ENCODE measurements around the gene SSBP3.
"Not testable (repeated sequence)": the region's sequence is repeated elsewhere in the genome, so short reads cannot be mapped to it uniquely, and the experiment has no call there.

Gene SSBP3

DNA sequence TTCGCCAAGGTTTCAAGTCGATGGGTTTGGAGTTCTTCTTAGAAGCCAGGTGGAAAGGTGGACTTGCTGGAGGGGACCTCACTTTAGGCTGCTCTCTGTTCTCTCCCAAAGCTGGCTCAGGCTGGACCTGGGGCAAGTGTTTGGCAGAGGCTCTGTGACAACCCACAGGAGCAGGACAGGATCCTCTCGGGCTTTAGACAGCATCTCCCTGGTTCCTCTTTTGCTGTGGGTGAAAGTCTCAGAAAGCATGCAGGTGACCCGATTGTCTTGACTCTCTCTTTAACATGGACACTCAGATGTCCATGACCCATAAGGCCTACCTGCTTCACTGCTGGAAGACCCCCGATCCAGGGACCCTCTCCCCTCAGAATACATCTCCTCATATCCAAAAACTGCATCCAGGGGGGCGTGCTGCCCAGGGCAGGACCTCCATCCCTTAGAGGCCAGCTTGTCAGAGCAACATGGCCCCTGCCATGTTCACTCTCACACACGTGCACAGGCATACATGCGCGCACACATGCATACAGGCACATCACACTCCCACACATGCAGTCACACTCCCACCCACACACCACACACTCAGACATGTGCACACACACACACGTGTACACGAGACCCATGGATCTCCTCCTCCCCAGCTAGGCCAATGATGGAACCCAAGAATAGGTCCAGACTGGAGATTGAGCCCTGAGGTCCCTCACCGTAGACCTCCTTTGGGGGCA lies 184.9 kb downstream of the SSBP3 start:
- DNase-seq (ENCODE audit: low read depth, low spot score): no peak

DNA sequence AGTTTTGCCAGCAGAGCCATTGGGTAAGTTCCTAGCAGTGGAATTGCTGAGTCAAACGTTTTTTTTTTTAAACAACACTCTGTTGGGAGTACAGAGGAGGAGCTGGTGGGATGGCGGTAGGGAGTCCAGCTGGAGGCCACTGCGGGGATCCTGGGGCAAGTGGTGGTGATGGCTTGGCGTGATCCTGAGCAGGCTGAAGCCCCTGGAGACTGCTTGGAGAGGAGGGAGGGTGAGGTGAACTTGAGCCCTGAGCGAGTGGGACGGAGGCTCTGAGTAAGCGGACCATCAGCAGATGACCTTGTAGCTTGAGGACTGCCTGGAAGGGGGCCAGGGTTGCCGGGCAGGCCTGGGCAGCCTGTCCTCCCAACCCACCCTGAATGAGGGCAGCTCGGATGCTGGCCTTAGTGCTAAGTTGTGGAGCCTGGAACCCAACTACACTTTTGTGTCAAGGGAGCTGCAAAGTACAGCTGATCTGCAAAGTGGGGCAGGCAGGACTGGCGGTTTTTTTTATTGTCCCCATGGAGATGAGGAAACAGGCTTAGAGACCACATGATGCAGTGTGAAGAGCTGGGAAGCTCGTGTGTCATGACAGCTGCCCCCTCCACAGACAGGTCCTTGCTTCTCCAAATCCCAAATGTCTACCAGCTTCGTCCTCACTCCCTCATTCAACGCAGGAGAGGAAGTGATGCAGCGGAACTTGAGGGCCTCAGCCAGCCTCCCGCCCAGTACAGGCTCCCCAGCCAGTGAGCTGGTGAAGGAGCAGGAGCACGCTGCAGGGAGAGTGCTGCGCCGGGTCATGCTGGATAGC lies 186.0 kb downstream of the SSBP3 start:
- DNase-seq (ENCODE audit: low read depth, low spot score): peak; percentile 63

DNA sequence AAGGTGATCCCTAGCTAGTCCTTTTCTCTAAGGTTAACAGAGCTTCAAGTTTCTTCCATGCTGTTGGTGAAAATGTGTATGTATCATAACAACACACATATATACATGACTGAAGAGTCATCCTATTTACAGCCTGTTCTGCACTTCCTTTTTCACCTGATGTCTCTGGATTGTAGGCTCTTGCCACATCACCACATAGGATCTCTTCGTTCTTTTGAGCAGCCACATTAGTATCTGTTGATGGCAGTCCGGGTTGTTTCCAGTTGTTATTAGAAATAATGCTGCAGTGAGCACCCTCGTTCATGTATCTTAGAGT lies 186.5 kb downstream of the SSBP3 start:
- no peak for DNase-seq (ENCODE audit: low read depth, low spot score)

DNA sequence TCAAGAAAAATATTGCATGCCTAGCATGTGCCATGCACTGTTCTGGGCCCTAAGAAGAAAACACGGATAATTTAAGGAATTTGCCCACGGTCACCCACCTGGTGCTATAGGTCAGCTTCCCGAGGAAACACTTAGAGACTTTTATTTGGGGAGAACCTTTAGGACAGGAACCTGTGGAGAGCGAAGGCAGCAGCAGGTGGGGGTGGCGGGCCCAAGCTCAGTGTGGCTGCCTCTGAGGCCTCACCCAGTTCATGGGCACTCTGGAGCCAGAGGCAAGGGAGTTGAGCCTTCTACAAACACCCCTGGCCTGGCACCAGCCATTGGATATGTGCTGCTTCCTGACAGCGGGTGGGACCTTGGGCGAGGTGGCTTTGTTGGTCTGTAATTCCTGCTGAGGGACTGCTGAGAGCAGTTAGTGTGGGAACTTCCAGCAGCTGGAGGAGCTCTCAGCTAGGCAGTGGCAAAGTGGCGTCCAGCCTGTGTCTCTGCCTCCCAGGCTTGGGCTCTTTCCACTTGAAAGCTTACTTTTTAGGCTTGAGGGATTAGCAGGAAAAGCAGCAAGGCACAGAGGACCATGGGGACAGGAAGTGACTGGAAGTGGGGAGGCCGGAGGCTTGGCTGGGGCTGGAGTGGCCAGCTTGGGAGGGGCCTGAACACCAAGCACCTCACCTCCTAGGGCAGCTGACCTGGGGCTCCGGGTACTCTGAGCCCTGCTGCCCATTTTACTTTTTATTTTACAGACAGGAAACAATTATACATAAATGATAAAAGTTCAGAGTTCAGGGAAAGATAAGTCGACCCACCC lies 187.1 kb downstream of the SSBP3 start:
- DNase-seq (ENCODE audit: low read depth, low spot score): no peak

DNA sequence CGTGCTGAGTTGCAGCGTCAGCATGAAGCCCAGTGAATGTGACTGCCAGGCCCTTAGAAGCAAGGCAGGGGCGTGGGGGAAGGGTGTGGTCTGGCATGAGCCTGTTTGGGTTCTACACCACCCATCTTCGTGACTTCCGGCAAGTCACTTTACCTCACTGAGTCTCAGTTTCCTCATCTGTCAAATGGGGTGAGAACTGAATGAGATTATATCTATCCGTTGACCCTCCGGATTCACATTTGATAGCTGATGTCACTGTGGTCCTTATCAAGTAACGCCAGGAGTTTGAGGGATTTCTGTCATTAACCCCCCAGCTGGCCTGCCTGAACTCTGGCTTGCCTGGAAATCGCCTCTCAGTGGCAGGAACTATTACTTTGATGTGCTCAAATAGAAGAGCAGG lies 190.7 kb downstream of the SSBP3 start:
- no peak for DNase-seq (ENCODE audit: low read depth, low spot score)

DNA sequence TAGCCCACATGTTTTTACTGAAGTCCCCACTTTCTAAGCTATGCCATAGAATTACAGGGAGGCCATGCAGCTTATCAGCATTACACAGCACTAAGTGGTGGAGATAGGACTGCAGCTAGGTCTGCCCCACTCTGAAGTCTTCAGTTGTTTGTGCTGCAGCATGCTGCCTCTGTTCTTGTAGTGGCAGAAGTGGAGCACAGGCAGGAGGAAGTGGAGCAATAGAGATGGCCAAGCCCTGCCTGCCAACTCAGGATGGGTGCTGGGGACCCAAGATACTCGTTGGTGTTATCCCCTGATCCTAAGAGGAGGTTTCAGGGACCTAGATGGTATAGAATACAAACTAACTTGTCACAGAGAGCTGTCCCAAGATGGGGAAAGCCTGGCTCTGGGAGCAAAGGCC lies 193.3 kb downstream of the SSBP3 start:
- no peak for DNase-seq (ENCODE audit: low read depth, low spot score)

DNA sequence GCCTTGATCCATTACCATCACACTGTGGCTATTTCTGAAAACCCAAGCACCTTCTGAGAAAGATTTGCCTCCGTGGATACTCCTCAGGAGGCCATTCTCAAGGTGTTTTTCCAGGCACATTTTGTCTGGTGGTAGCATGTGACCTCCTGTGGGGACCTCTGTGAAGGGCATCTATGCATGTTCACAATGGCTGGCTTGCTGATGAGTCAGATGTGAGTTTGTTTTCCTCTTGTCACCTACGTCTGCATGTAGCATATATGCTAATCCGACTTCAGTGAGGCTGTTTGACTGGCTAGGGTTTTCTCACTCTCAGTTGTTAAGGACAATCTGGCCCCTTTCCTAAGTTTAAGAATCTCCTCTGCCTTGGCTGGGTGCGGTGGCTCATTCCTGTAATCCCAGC lies 198.3 kb downstream of the SSBP3 start:
- DNase-seq (ENCODE audit: low read depth, low spot score): not testable (repeated sequence)

DNA sequence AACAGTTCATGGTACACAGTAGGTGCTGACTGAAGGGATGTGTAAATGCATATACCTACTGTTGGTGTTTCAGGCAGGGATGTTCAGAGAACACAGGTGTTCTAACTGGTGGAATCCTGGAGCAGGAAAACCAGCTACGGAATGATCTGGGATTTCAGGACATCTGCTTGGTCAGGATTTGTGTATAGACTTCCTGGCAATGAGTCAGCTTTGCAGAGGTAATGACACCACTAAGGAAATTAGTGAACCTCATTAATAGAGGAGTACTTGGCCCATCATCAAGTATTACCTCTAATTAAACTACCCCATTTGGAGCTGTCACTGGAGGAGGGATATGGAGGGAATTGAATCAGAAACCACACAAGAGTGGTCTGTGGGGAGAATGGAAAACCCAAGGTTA lies 198.9 kb downstream of the SSBP3 start:
- no peak for DNase-seq (ENCODE audit: low read depth, low spot score)

DNA sequence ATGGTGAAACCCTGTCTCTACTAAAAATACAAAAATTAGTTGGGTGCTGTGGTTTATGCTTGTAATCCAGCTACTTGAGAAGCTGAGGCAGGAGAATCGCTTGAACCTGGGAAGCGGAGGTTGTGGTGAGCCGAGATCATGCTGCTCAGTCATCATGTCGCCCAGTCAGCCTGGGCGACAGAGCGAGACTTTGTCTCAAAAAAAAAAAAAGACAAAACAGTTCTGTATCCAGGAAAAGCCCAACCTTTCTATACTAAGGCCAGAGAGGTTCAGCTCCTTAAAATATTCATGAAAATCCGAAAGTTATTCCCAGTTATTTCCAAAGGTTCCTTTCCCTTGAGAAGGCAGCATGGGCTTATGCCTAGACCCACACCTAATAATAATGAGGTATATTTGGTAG lies 202.0 kb downstream of the SSBP3 start:
- no peak for DNase-seq (ENCODE audit: low read depth, low spot score)

DNA sequence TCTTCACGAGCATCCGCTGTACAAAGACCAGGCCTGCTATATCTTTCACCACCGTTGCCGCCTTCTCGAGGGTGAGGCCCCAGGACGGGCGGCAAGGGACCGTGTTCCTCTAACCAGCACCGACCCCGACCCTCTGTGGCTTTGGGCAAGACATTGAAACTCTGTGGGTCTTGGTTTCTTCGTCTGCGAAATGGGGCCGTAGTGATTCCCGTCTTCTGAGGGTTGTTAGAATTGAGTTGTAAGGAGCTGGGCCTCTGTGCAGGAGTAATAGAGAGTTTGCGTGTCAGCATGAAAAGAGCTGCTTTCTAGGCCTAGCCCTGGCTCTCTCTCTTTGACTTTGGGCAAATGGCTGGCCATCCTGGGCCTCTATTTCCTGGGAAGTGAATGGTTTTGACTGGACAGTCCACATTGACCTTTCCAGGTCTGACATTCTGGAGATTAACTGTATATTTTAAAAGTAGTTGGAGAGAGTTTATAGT lies 205.6 kb downstream of the SSBP3 start:
- no peak for DNase-seq (ENCODE audit: low read depth, low spot score)

DNA sequence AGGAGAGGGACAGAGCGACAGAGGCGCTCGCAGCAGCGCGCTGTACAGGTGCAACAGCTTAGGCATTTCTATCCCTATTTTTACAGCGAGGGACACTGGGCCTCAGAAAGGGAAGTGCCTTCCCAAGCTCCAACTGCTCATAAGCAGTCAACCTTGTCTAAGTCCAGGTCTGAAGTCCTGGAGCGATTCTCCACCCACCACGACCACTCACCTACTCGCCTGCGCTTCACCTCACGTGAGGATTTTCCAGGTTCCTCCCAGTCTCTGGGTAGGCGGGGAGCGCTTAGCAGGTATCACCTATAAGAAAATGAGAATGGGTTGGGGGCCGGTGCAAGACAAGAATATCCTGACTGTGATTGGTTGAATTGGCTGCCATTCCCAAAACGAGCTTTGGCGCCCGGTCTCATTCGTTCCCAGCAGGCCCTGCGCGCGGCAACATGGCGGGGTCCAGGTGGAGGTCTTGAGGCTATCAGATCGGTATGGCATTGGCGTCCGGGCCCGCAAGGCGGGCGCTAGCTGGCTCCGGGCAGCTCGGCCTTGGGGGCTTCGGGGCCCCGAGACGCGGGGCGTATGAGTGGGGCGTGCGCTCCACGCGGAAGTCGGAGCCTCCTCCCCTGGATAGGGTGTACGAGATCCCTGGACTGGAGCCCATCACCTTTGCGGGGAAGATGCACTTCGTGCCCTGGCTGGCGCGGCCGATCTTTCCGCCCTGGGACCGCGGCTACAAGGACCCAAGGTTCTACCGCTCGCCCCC lies 206.3 kb downstream of the SSBP3 start, which contains the start of the genes CYB5RL and MRPL37:
Gene CYB5RL, minus strand, starts transcription at position 266 of the 754 bp plus-strand sequence. CDS start 4,414 bp downstream, outside the sequence.
Gene MRPL37, plus strand, starts transcription at position 403 of the 754 bp plus-strand sequence. Its CDS starts 77 bp downstream, at position 480.
- DNase-seq (ENCODE audit: low read depth, low spot score): peak; percentile 76

DNA sequence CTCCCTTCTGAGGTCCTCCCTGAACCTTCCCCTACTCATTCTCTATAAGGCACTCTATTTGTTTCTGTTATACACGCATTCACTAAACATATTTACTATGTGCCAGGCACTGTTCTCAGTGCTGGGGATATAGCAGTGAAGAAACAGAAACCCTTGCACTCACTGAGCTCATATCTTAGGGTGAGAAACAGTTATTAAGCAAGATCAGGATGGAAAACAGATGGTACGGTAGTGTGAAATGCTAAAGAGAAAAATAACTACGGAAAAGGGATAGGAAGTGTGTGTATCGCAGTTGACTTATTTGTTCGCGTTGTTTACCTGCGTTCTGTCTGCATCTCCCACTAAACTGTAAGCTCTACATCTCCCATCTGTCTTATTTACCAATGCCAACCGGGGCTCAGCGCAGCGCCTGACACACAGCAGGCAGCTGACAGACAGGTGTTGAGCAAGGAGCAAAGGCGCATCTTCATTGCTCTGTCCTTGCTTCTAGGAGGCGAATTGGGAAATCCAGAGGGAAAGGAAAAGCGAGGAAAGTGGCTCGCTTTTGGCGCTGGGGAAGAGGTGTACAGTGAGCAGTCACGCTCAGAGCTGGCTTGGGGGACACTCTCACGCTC lies 206.9 kb downstream of the SSBP3 start:
- DNase-seq (ENCODE audit: low read depth, low spot score): no peak

DNA sequence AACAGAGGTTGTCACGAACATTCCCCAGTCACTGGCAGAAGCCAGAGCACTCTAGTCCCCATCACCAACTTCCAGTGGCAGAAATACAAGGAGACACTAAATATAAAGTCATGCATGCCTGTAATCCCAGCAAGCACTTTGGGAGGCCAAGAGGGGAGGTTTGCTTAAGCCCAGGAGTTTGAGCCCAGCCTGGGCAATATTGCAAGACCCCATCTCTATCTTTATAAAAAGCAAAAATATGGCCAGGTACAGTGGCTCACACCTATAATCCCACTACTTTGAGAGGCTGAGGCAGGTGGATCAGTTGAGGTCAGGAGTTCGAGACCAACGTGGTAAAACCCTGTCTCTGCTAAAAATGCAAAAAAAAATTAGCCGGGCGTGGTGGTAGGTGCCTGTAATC lies 212.7 kb downstream of the SSBP3 start:
- no peak for DNase-seq (ENCODE audit: low read depth, low spot score)

DNA sequence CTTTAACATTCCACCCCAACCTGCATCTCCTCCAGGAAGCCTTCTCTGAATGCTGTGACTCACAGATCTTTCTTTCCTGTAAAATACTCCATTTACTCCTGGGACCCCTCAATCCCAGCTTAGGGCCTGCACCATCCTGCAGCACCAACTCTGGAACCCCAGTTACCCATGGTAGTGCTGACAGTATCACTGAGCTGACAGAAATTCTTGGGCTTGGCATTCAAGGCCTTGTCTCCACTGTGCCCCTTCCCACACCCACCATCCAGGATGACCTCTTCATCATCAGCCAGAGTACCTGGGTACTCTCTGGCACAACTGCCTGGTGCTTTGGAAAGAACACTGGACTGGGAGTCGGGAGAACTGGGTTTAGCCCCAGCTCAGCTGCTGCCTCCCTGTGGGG lies 214.7 kb downstream of the SSBP3 start:
- no peak for DNase-seq (ENCODE audit: low read depth, low spot score)

DNA sequence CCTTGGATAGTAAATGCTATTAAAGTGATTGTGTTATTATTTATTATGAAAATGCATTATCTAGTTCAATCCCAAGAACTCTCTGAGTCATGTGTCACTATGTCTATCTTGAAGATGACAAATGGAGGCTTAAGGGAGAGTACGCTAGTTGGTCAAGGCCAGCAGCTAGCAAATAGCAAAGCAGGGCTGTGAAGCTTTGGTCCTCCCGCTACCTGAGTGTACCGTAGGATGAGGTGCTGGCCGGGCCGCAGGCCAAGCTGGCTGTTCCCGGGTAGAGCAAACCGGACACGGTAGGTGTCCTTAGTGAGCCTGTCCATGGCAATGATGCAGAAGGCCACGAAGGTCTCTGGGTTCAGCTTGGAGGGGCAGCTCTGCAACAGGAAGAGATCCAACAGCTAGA lies 215.7 kb downstream of the SSBP3 start:
- no peak for DNase-seq (ENCODE audit: low read depth, low spot score)

DNA sequence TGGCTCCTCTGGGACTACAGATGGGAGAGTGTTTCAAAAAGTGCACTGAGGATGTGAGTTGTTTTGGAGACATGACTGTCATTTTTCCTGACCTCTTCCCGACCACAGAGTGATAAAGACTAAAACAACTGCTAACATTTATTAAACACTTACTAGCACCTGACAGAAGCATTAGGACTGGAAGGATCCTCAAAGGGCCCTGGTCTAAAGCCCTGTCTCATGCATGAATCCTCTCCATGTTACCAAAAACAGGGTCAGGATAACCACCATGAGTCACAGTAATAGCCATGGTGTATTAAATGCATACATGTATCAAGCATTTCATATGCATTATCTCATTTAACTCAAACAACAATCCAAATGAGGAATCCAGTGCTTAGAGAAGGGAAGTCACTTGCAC lies 217.9 kb downstream of the SSBP3 start:
- no peak for DNase-seq (ENCODE audit: low read depth, low spot score)

DNA sequence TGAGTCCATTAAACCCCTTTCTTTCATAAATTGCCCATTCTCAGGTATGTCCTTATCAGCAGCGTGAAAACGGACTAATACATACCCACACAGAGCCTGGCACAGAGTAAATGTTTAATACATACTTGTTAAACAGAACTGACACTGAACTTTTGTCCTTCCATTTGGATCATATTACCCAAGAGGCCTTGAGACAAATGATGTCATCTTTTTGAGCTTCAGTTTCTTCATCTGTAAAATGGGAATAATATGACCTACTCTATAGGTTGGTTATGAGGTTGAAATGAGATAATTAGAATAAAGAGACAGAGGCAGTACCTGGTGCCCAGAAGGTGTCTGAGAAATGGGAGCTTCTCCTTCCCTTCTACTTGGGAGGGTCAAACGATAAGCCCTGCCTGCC lies 220.1 kb downstream of the SSBP3 start:
- DNase-seq (ENCODE audit: low read depth, low spot score): no peak

DNA sequence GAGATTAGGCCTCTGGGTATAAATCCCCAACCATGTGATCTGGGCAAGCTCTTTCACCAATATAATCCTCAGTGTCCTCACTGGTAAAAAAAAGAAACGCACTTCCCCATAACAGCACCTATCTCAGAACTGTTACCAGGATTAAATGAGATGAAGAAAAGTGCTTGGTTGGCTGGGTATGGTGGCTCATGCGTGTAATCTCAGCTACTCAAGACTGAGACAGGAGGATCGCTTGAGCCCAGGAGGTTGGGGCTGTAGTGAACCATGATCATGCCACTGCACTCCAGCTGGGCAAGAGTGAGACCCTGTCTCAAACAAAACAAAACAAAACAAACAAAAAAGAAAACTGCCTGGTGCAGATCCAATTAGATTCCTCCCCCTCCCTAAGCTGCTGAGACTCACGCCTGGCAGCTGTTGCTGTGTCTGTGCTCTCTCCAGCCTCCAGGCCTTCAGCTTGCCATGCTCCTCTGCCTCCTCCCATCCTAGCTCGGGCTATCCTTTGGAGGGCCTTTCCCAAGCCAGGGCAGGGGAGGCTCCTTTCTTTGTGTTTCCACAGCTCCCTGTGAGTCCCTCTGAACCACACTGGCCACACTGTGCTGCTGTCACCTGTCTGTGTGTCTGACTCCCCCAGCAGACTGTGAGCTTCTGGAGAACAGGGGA lies 225.4 kb downstream of the SSBP3 start:
- no peak for DNase-seq (ENCODE audit: low read depth, low spot score)

DNA sequence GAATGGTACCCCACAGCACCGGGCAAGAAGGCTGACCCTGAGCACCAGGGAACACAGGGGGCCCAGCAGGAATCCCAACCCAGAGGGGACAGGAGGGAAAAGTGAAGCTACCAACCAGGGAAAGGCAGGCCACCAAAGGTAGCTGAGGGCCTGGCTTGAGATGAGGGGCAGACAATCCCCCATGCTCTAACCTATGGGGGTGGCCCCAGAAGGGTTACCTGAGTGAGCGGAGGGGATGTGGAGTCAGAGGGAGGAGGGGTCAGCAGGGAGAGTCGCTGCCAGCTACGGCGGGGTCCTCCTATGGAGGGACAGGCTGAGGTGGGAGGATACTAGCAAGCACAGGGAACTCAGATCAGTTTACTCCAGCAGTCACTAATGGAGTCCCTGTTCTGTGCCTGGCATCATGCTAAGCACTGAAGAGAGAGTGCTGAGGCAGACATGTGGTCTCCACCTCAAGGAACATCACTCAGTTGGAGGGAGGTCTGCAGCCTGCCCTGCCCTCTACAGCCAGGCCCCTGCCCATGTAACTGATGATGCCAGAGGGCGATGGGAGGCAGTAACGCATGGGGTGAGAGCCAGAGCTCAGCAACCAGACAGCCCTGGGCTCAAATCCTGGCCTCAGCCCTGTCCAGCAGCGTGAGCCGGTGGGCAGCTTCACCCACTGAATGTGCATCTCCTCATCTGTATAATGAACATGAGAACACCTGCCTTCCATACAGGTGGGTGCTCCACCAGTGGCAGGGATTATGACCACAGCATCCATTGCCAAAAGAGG lies 227.7 kb downstream of the SSBP3 start:
- DNase-seq (ENCODE audit: low read depth, low spot score): no peak

DNA sequence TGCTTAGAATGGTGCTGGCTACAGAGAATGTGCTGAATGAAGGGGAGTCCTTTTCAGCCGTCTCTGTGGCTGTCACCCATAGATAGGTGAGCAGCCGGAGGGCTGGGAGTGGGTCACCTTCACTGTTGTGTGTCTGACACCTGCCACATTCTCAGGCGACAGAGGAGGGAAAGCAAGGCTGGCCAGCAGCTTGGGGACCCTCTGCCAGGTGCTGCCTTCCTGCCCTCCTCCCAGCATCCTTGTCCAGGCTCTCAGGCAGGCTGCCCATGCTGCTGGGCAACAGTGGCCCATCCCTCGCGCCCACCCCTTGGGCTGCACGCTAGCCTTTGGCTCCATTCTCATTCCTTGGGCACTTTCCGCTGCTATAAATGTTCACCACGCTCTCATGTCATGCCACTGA lies 228.5 kb downstream of the SSBP3 start:
- DNase-seq (ENCODE audit: low read depth, low spot score): no peak
